Gastroesophageal sphincter (tissue), 4 donors: ENCODE results near the gene CNTNAP2. TPM values are rescaled to one million over a fixed set of nuclear protein-coding genes. Genes with fewer than 3 reads are reported as not detected.

Experiments
- ATAC-seq: fragments of 150-250 bp; one replicate; pipeline ENCODE4 v1.9.1; 2016; ENCODE audit warnings: mild to moderate bottlenecking, moderate library complexity
- H3K27ac ChIP-seq, 4 donors: fragments of 200-600 bp; sonication (generic) in 3 of 4; 1 replicate in 3 of 4; 2 replicates in 1 of 4; pipeline ENCODE4 v1.5.1; 2016 to 2019
- H3K27me3 ChIP-seq: fragments of 200-600 bp; sonication (generic); one replicate; pipeline ENCODE4 v1.5.1; 2019
- H3K36me3 ChIP-seq, 2 donors: fragments of 200-600 bp; sonication (generic); one replicate each; pipeline ENCODE4 v1.5.1; 2019; ENCODE audit warnings: control low read depth in 1 of 2
- H3K4me1 ChIP-seq, 3 donors: fragments of 200-600 bp; sonication (generic); 1 replicate in 2 of 3; 2 replicates in 1 of 3; pipeline ENCODE4 v1.5.1; 2016 to 2019; ENCODE audit warnings: control low read depth in 2 of 3
- H3K4me3 ChIP-seq, 2 donors: fragments of 200-600 bp; sonication (generic); one replicate each; pipeline ENCODE4 v1.5.1; 2019; ENCODE audit warnings: mild to moderate bottlenecking in 1 of 2, moderate library complexity in 1 of 2
- H3K9me3 ChIP-seq, 3 donors: fragments of 200-600 bp; sonication (generic); one replicate each; pipeline ENCODE4 v1.5.1; 2017 to 2019; ENCODE audit warnings: control low read depth in 2 of 3
- EP300 ChIP-seq: sonication (generic); formaldehyde crosslinking; IDR thresholded peaks from one replicate; pipeline ENCODE4 v1.6.1; 2017; ENCODE audit warnings: antibody characterized with exemption, mild to moderate bottlenecking
- POLR2A ChIP-seq, 2 donors: fragments of 450-650 bp; IDR thresholded peaks; one replicate each; pipeline ENCODE4 v1.6.1; 2017; ENCODE audit warnings: antibody characterized with exemption in 2 of 2, mild to moderate bottlenecking in 2 of 2, moderate library complexity in 1 of 2
- POLR2AphosphoS5 ChIP-seq: sonication (generic); formaldehyde crosslinking; IDR thresholded peaks from one replicate; pipeline ENCODE4 v1.6.1; 2017; ENCODE audit warnings: antibody characterized with exemption
- WGBS, 2 donors: methylation state at CpG; one replicate each; pipeline ENCODE4 v1.1.5; 2018; ENCODE audit warnings: low coverage in 1 of 2; 5-methylcytosine and 5-hydroxymethylcytosine counted together
- total RNA-seq, 4 donors: library from RNA; depleted of rRNA; stranded (reverse); fragments of >200 nt; gene quantifications; one replicate each; pipeline ENCODE4 v1.1.0, GENCODE V29; 2016
- TF ChIP-seq, protein P1 (sequence below), 4 experiments: fragments of 200-600 bp in 2 of 4; fragments of 450-650 bp in 2 of 4; sonication (generic) in 1 of 4; IDR thresholded peaks; one replicate each; pipeline ENCODE4 v1.5.1; 2017 to 2019; ENCODE audit warnings: antibody characterized with exemption in 4 of 4, mild to moderate bottlenecking in 2 of 4, moderate library complexity in 2 of 4

CNTNAP2 gene
- total RNA-seq, 4 donors from 2014 or later, result 1.5 to 8.9 (median 3.2) TPM

DNA sequence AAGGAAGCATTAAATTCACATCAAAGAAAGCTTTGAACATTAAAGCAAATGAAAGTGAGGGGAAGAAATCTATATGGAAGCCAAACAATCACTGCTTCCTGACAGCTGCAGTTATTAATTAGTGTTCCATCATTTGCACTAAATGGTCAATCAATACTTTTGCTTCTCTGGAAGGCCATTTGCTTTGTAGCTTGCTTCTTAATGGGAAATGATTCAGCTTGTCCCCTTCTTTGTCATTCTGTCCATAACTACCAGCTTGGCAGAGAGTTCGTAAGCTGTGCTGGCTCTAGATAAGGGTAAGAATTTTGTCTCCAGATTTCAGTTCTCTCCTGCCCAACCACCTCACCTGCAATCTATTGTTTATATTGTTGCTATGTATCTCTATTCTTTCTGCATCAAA lies 596.6 kb downstream of the CNTNAP2 start:
- Histone ChIP-seq H3K36me3 (no peaks in the 10 kb centered on the region), H3K4me1 (no peaks in the 10 kb centered on the region), H3K9me3 (no peaks in the 10 kb centered on the region), H3K4me3 (no peak overlapping the region), H3K27me3 (no peaks in the 10 kb centered on the region), H3K27ac (no peak overlapping the region)
- 67 to 91% methylated on average over 1 of the region's 1 CpG for WGBS, 2 donors
- no peak for ATAC-seq
- TF ChIP-seq POLR2A (IDR thresholded peaks at IDR 0.05), result no peak
- TF ChIP-seq EP300, result no peak
- TF ChIP-seq, protein P1, sequence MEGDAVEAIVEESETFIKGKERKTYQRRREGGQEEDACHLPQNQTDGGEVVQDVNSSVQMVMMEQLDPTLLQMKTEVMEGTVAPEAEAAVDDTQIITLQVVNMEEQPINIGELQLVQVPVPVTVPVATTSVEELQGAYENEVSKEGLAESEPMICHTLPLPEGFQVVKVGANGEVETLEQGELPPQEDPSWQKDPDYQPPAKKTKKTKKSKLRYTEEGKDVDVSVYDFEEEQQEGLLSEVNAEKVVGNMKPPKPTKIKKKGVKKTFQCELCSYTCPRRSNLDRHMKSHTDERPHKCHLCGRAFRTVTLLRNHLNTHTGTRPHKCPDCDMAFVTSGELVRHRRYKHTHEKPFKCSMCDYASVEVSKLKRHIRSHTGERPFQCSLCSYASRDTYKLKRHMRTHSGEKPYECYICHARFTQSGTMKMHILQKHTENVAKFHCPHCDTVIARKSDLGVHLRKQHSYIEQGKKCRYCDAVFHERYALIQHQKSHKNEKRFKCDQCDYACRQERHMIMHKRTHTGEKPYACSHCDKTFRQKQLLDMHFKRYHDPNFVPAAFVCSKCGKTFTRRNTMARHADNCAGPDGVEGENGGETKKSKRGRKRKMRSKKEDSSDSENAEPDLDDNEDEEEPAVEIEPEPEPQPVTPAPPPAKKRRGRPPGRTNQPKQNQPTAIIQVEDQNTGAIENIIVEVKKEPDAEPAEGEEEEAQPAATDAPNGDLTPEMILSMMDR (IDR thresholded peaks at IDR 0.05), result no peak

DNA sequence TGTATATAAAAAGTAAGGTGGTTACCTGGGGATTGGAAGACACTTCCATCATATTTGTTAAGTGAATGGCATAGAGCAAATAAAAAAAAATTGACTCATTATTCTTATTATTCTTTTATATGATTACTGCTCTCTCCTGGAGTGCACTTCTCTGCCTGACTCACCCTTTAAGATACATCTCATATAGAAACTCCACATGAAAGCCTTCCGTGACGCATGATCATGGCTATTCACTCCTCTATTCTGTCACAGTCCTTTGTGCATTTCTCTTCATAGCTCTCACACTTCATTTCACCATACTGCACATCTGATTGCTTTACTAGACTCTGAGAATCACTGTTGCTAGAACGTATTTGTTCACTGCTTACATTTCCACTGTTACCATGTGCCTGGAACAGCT lies 597.3 kb downstream of the CNTNAP2 start:
- Histone ChIP-seq H3K4me1 (no peaks in the 10 kb centered on the region), H3K27ac (no peak overlapping the region), H3K4me3 (no peak overlapping the region), H3K9me3 (no peaks in the 10 kb centered on the region), H3K27me3 (no peaks in the 10 kb centered on the region), H3K36me3 (no peaks in the 10 kb centered on the region)
- ATAC-seq, result no peak
- WGBS, 2 donors, result 88 to 100% methylated on average over 2 to 3 of the region's 3 CpGs
- TF ChIP-seq EP300 (no peak), POLR2AphosphoS5 (no peak), POLR2A (IDR thresholded peaks at IDR 0.05) (no peak)
- TF ChIP-seq, protein P1 (IDR thresholded peaks at IDR 0.05), result no peak

GRCh38 chr7:146720195-146720594 lies 603.6 kb downstream of the CNTNAP2 start:
- 57 to 60% methylated on average over 1 to 2 of the region's 2 CpGs for WGBS, 2 donors
- H3K27ac ChIP-seq, result no peak overlapping the region

DNA sequence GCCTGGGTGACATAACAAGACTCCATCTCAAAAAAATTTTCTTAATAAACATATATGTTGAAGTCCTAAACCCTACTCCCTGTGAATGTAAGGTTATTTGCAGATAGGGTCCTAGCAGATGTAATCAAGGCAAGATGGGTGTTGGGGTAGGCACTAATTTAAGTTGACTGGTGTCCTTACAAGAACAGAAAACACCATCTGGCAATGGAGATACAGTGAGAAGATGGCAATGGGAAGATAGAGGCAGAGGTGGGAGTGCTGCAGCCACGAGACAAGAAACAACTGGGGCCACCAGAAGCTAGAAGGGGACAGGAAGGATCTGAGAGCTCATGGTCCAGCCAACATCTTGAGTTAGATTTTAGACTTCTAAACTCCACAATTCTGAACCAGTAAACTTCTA lies 606.4 kb downstream of the CNTNAP2 start:
- 67 to 78% methylated on average over 1 of the region's 1 CpG for WGBS, 2 donors
- no peak overlapping the region for H3K4me3 ChIP-seq
- no peaks in the 10 kb centered on the region for H3K27me3 ChIP-seq
- H3K9me3 ChIP-seq, result no peaks in the 10 kb centered on the region
- TF ChIP-seq, protein P1 (IDR thresholded peaks at IDR 0.05), result no peak
- ATAC-seq, result no peak
- H3K4me1 ChIP-seq, result no peaks in the 10 kb centered on the region
- H3K27ac ChIP-seq, result no peak overlapping the region
- no peaks in the 10 kb centered on the region for H3K36me3 ChIP-seq

More at GRCh38 chr7:146720195-146720594, 603.6 kb downstream of the CNTNAP2 start:
- TF ChIP-seq, protein P1 (IDR thresholded peaks at IDR 0.05), result no peak
- TF ChIP-seq EP300 (no peak), POLR2AphosphoS5 (no peak), POLR2A (IDR thresholded peaks at IDR 0.05) (no peak)
- Histone ChIP-seq H3K4me3 (no peak overlapping the region), H3K36me3 (no peaks in the 10 kb centered on the region), H3K27me3 (no peaks in the 10 kb centered on the region), H3K4me1 (no peaks in the 10 kb centered on the region), H3K9me3 (no peaks in the 10 kb centered on the region)
- no peak for ATAC-seq

- H3K27ac ChIP-seq, result no peak overlapping the region
- ATAC-seq, result no peak
- H3K9me3 ChIP-seq, result no peaks in the 10 kb centered on the region
- no peaks in the 10 kb centered on the region for H3K4me1 ChIP-seq
- WGBS, 2 donors, result 54 to 59% methylated on average over 3 of the region's 3 CpGs
- no peaks in the 10 kb centered on the region for H3K36me3 ChIP-seq
- no peaks in the 10 kb centered on the region for H3K27me3 ChIP-seq
- H3K4me3 ChIP-seq, result no peak overlapping the region
- no peak for TF ChIP-seq EP300
- no peak for TF ChIP-seq POLR2A (IDR thresholded peaks at IDR 0.05)
- no peak for TF ChIP-seq POLR2AphosphoS5
- TF ChIP-seq, protein P1 (IDR thresholded peaks at IDR 0.05), result no peak
These were observed 608.9 kb downstream of the CNTNAP2 start for GRCh38 chr7:146725520-146725919.
